ENCODE results near the gene DOCK1.

The DOCK1 gene

DNA sequence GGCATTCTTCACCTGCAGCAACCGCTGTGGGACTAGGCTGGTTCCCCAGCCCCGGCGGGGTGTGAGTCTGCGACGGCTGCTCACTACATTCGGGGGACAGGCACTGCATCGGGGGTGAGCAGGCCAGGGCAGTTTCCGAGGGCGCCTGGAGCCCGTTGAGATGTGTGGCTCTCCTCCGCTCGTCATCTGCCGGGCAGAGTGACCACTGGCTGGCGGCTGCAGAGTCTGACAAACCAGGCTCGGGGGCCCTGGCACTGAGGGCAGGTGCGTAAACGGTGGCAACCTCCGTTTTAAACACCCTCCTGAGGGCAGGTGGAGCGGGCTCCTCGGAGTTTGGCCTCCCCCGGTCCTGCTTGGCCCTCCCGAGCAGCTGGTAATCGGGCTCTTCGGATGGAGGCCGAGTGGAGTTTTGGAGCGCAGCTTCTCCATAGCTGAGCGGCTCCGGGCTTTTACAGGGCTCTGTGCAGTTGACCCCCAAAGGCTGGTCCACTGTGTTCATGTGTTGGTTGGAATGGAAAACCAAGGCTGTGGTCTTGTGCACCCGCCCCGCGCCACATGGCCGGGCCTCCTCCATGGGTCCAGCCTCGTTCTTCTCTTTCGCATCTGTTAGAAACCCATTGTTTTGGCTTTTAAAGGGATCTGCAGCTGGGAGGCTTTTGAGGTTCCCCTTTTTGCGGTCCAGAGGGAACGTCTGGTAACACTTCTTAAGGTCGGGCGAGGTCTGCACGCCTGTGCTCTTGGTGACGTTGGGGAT, 270.3 kb downstream of the DOCK1 start:
- DNase-seq (ENCODE audit: low read depth in 2 of 2), result no peak

DNA sequence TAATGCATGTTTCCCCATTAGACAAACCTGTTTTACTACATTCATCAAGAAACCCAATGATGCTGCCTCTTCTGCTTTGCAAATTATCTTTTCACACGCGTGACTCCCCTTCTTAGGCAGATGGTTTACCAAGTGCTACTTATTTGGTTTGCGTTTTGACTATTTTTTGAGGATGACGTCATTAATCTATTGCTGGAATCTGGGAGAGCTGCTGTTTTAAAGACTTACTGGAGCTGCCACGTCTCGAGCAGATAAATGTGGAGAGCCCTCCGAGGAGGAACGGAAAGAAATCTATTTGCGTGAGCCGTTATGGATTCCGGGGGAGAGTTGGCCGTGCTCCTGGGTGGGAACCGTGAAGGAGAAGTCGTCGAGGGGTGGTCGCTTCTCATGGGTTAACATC, 271.4 kb downstream of the DOCK1 start:
- DNase-seq (ENCODE audit: low read depth in 2 of 2), result no peak

DNA sequence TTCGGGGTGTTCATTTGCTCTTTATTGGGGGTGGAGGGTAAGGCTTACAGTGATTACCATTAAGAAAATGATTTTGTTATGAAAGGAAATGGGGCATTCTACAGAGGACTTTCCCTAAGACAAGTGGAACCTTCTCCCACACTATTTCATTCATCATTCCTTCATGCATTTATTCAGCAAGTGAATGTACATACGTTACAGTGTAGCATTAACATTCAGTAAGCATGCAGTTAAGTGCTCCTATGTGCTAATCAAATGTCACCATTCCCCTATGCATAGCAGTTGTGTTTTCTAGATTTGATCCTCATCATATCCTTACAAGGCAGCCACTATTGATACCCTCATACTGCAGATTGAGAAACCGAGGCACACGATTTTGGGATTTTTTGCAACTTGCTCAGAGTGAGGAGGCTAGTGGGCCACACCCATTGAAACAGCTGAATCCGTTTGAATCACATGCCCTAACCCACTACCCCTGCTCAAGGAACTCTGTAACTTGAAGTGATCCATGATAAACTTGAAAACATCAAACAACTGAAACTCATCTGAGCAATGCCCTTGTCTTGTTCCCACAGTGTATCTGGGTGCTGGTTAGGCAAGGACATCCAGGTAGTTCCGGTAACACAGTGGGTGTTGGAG, 274.5 kb downstream of the DOCK1 start:
- no peak for DNase-seq (ENCODE audit: low read depth in 2 of 2)

DNA sequence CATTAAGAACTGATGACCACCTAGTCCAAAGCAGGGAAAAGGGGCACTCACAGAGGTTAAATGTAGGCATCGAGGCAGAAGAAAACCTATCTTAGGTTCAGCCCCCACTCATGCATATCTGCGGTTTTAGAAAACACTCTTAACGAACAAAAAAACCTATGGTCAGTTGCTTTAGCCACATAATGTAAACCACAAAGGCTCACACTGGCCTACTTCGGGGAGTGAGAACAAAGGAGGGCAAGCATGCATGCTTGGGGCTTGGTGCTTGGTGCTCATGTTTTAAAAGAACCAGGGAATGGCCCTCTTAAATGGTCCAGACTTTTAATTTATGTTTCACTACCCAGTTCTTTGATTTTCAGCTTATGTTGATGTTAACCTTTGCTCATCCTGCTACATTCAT, 276.9 kb downstream of the DOCK1 start:
- DNase-seq (ENCODE audit: low read depth in 2 of 2), result no peak

DNA sequence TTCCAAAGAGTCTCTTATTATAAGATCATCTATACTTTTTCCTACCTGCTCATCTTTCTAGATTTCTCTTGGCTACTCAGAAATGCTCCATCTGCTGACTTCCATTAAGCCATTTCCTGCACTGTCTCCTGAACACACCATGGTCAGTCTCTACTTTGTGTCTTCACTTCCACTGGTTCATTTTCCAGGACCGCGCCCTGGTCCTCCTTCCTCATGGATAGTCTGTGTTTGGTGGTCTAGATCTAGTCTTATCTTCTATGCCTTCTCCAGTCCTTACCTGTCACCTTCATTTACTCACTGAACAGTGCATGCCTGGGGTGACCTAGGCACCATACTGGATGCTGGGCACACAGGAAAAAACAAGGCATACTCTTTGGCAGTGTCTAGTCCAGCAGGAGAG, 279.4 kb downstream of the DOCK1 start:
- no peak for DNase-seq (ENCODE audit: low read depth in 2 of 2)

GRCh38 chr10:127186813-127187212, 281.6 kb downstream of the DOCK1 start:
- DNase-seq (ENCODE audit: low read depth in 2 of 2), result no peak

GRCh38 chr10:127189226-127189625, 284.0 kb downstream of the DOCK1 start:
- no peak for DNase-seq (ENCODE audit: low read depth in 2 of 2)

DNA sequence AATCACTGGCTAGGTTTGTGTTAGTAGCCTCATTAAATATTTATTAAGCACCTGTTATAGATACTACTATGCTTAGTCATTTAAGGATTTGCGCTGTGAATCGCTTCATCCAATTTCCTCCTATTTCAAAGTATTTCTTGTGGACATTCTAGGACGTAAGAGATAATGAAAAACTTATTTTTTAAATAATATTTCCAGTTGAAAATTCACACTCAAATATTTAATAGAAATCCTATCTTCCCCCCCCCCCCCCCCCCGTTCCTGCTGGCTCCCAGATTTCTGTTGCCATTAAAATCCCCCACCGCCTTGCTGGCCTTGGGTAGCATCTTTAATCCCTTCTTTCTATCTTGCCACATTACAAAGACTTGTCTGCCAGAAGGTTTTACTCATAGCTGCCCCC, 285.2 kb downstream of the DOCK1 start:
- no peak for DNase-seq (ENCODE audit: low read depth in 2 of 2)

- peak; percentile 19 to 28 for DNase-seq (ENCODE audit: low read depth in 2 of 2)
These were observed 287.9 kb downstream of the DOCK1 start for GRCh38 chr10:127193125-127193524.

DNA sequence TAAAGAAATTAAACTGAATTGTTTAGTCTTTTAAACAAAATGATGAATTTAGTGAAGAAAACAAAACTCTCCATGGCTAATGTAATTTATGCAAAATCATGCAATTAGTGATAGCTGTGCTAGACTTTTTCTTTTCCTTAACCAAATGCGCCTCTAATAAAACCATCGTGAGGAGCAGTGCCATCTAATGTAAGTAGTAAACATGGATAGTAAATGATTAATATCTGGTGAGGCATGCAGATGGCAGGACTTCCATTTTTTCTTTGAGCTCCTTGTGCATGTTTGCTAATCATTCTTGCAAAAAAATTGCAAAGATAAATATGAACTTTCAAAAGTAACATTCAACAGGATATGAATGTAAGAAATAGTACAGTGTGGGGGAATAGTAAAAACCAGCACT, 288.9 kb downstream of the DOCK1 start:
- DNase-seq (ENCODE audit: low read depth in 2 of 2), result no peak

DNA sequence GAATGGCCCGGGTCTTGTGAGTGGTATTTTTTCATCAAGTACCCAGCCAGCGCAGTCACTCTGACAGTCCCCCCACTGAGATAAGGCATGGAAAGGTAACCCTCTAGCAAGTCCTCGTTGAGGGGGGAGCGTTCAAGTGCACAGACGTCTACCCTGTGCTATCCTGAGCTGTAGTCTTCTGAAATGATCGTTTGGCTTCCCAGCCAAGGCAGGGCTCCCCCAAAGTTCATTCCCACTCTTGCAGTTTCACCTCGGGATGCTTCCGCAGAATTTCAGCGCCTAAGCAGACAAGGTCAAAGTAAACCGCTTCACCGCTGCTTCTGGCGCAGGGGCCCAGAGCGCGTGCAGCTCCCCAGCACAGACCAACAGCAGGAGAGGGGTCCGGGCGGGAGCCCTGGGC, 289.4 kb downstream of the DOCK1 start:
- DNase-seq (ENCODE audit: low read depth in 2 of 2), result no peak

- DNase-seq (ENCODE audit: low read depth in 2 of 2), result no peak
These were observed 289.8 kb downstream of the DOCK1 start for GRCh38 chr10:127195041-127195506.

GRCh38 chr10:127195571-127196281, 290.5 kb downstream of the DOCK1 start:
- no peak for DNase-seq (ENCODE audit: low read depth in 2 of 2)

DNA sequence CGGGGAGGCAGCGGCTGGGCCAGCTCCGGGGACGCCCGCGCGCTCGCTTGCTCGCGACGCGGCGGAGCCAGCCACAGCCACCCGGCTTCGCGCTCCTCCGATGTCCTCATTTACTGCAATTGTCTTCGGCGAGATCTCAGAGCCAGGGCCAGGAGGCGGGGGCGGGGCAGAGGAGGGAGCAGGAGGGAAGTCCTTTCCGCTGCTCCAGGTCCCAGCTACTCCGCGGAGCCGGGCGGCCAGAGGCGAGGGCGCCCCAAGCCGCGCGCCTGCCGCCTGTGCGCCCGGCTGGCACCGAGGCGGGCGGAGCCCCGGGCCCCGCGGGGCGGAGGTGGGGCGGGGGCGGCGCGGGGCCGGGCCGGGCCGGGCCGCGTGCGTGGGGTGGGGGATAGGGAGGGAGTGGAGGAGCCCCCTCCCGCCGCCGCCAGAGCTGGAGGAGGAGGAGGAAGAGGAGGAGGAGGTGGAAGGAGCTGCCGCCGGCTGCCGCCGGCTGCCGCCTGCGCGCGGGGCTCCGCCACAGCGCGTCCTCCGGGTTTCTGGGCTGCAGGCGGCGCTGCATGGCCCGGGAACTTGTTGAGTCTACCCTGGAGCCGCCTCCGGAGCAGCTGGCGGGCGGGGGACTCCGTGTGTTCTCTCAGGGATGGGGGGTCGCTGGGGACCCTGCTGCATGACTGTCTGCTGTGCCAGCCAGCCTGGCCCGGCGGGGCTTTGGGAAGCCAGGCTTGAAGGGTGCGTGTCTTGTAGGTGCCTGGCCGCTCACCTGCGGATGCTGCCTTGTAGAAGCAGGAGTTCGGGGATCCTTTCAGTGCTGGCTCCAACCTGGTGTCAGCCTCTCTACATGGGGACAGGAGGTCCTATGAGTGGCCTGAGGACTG, 291.3 kb downstream of the DOCK1 start, which contains the start of gene INSYN2A:
Gene INSYN2A, minus strand, starts transcription at position 310 of the 872 bp plus-strand sequence. CDS start 20,196 bp downstream, outside the sequence.
- DNase-seq (ENCODE audit: low read depth in 2 of 2), result no peak

- DNase-seq (ENCODE audit: low read depth in 2 of 2), result no peak
These were observed 291.9 kb downstream of the DOCK1 start for GRCh38 chr10:127197154-127197432.

- no peak for DNase-seq (ENCODE audit: low read depth in 2 of 2)
These were observed 293.1 kb downstream of the DOCK1 start for GRCh38 chr10:127198307-127198706.

GRCh38 chr10:127198721-127199120, 293.5 kb downstream of the DOCK1 start:
- no peak for DNase-seq (ENCODE audit: low read depth in 2 of 2)

GRCh38 chr10:127200646-127201045, 295.4 kb downstream of the DOCK1 start:
- DNase-seq (ENCODE audit: low read depth in 2 of 2), result no peak

- no peak for DNase-seq (ENCODE audit: low read depth in 2 of 2)
These were observed 297.8 kb downstream of the DOCK1 start for GRCh38 chr10:127203067-127203466.

GRCh38 chr10:127207081-127207480, 301.9 kb downstream of the DOCK1 start:
- DNase-seq (ENCODE audit: low read depth in 2 of 2), result no peak

GRCh38 chr10:127210936-127211466, 305.8 kb downstream of the DOCK1 start:
- DNase-seq (ENCODE audit: low read depth in 2 of 2), result no peak

DNA sequence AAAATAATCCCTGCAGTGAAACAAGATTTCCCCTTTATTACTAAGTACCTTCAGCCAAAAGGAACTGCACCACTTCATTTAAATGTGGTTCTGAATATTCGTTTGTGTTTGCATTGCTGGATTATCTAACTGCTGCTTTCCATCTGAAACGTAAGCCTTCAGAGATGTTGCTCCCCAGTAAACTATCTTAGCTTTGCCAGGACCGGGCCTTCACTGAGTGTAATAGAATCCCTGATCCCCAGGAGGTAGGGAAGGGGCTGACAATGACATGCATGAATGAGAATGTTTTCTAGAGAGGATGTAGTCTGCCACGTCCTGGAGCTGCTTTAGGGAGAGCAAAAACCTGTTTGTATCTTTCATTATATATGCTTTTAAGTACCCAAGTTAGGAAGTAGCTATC, 310.6 kb downstream of the DOCK1 start:
- DNase-seq (ENCODE audit: low read depth in 2 of 2), result no peak

All from fibroblast of skin of left biceps (primary cell).